AG08396 (cell line): Measurements from ENCODE around the gene MGLL.
"Not testable (repeated sequence)": the region's sequence is repeated elsewhere in the genome, so short reads cannot be mapped to it uniquely, and the experiment has no call there.

Experiments used
- DNase-seq: peaks from one replicate; pipeline ENCODE4 v3.0.0; 2012; ENCODE audit warnings: low spot score, mixed read lengths

MGLL gene

DNA sequence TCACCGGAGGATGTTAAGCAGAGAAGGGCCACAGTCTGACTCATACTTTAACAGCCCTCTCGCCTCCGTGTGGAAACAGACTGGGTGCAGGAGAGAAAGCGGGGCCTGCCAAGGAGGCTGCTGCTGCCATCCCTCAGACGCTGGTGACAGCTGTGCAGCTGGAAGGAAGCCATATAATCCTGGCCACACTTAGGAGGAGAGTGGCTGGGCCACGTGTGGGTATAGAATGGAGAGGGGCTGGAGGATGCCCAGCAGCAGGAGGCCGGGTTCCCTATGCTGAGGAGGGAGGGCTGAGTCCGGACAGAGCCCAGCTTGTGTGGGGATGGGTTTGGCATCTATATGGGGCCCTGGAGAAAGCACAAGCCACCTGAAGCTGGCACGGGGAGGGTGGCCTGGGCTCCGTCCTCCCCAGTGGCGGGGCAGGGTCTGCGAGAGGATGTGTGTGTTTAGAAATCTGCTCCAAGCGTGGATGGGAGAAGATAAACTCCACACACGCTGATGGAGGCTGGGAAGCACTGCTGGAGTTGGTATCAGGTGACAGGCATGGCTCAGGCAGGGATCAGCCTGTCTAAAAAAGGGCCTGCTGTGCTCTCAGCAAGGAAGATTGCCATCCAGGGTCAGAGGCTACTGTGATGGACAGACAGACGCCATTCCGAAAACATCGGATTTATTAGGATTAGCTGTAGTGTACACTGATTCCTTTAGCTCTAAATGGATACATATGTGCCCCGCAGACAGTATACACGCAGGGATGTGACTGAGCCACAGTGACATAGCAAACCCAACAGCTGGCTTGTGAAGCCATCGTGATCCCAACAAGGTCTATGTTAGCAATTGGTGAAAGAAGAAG is 133.7 kb downstream of the MGLL start:
- no peak for DNase-seq

DNA sequence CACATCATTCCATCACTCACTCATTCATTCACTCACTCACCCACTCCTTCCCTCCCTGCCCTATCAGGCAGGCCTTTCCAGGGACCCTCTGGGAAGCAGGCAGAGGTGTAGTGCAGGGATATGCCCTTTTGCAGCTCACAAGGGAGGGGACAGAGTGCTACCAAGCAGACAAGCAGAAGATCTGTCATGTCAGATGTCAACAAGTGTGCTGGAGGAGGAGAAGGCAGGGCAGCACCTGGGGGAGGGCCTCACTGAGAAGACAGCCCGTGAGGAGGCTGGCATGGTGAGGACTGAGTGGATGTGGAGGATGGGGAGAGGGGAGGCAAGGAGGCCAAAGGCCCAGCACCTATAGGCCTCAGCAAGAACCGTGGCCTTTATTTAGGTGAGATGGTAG is 134.3 kb downstream of the MGLL start:
- no peak for DNase-seq

DNA sequence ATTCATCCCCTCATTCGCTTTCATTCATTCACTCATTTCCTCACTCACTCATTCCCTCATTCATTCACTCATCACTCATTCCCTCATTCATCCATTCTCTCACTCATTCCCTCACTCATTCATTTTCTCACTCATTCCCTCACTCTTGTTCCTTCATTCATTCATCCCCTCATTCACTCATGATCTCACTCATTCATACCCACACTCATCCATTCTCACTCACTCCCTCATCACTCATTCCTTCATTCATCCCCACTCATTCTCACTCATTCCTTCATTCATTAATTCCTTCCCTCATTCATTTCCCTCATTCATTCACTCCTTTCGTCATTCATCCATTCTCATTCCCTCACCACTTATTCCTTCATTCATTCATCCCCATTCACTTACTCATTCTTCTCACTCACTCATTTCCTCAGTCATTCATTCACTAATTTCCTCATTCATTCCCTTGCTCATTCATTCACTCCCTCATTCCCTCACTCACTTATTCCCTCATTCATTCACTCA is 135.0 kb downstream of the MGLL start:
- no peak for DNase-seq

DNA sequence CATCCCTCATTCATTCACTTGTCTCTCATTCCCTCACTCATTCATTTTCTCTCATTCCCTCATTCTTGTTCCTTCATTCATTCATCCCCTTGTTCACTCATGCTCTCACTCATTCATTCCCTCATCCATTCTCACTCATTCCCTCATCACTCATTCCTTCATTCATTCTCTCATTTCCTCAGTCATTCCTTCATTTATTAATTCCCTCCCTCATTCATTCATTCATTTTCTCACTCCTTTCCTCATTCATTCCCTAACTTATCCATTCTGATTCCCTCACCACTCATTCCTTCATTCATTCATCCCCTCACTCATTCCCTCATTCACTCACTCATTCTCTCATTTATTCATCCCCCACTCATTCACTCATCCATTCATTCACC is 135.8 kb downstream of the MGLL start:
- no peak for DNase-seq

DNA sequence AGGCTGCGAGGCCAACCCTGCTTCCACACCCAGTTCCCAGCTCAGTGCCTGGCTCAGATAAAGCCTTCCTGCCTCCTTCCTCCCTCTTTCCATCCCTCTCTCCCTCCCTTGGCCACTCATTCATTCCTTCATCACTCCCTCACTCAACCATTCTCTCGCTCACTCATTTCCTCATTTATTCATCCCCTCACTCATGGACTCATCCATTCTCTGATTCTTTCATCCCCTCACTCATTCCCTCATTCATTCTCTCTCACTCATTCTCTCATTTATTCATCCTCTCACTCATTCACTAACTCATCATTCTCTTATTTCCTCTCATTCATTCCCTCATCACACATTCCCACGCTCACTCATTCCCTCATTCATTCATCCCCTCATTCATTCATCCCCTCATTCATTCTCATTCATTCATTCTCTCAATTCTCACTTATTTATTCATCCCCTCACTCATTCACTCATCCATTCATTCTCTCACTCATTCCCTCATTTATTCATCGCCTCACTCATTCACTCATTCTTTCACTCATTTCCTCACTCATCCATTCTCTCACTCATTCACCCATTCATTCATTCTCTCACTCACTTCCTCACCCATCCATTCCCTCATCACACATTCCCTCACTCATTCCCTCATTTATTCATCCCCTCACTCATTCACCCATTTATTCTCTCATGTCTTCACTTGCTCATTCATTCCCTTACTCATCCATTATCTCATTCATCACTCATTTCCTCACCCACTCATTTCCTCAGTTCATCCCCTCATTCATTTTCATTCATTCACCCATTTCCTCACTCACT is 136.4 kb downstream of the MGLL start:
- no peak for DNase-seq

DNA sequence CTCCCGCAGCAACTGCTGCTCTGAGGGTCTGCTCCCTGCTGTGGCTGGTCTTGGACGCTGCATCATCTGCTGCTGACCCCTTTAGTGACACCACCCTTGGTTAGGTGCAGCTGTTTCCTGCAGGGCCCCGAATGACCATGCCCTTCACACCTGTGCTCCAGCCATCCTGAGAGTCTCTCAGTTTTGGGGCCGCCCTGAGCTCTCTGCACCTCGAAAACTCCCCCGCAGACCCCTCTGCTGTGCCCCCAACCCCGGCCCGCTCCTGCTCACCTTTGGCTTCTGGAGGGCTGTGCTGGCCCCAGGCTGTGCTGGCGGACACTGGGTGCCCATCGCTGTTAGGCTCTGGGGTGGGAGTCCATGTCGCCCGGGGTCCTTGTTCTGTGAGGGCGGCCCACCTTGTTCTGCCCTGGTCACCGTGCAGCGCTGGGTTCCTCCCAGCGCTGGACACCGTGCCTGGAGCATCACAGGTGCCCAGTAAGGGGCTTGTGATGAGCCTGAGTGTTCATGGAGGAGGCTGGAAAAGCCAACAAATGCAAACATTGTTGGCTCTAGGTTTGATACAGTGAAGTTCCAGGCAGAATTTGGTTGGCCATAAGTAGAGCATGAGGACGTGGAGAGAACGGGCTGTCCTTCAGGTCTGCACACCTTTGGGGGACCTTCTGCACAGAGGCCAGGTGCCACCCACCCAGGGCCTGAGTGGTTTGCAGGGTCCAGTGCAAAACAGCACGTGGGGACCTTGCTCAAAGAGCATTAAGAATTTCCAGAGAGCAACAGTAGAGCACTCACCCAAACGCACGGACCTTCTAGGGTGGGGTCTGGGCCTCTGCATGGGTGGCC is 137.2 kb downstream of the MGLL start:
- no peak for DNase-seq

DNA sequence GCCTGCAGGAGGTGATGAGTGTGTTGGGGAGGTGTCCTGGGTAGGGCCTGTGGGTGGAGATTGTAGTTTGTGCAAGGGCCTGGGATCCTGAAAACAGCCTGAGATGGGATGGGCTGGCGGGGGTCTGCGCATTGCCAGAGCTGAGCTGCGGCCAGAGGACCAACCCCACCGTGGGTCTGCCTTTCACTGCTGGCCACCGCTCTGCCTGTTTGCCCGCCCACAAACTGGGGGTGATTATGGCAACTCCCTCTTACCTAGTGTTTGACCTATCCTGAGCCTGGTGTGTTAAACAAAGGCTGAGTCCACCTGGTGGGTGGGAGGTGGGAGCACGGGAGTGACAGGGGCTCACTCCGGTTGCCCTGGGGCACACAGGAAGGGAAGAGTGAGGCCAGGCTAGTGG is 139.8 kb downstream of the MGLL start:
- no peak for DNase-seq

DNA sequence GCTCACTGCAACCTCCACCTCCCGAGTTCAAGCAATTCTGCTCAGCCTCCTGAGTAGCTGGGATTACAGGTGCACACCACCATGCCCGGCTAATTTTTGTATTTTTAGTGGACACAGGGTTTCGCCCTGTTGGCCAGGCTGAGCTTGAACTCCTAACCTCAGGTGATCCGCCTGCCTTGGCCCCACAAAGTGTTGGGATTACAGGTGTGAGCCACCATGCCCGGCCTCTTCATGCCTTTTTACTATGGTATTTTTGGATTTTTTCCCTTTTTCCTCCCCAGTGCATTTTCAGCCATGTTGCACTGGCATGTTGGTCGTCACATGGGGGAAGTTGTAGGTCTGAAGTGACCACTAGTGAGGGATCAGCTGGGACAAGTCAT is 140.2 kb downstream of the MGLL start:
- not testable (repeated sequence) for DNase-seq

DNA sequence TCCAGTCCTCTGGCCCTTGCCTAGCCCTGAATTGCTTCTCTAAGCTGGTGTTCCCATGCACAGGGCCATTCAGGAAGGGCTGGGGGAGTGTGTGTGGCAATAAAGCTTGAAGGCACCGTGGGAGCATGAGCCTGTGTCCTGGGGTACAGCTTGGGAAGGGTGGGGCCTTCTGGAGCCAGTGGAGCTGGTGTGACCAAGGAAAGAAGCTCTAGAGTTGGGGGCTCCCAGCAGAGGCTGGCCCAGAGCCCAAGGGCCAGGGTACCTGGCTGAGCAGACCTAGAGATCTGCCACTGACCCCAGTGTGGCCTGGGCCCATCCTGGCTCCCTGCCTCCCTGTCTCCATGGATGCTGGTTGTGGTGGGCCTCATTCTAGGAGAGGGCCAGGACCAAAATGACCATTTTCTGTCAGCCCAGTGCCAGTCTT is 141.5 kb downstream of the MGLL start:
- no peak for DNase-seq

DNA sequence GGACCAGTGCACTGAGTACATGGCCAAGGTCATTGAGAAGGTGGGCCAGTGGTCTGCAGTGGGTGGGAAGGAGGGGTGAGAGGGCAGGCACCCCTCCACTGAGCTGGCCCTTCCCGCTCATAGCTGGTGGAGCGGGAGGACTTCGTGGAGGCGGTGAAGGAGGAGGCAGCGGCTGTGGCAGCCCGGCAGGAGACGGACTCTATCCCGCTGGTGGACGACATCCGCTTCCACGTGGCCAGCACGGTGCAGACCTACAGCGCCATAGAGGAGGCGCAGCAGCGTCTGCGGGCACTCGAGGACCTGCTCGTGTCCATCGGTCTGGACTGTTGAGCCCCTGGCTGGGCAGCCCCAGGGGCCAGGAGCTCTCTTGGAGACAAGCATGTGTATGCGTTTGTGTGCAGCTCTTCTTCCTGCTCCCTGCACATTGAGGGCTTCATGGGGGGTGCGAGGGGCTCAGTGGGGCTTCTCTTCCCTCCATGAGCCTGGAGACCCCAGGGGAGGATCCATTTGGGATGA is 142.1 kb downstream of the MGLL start:
- DNase-seq: no peak

DNA sequence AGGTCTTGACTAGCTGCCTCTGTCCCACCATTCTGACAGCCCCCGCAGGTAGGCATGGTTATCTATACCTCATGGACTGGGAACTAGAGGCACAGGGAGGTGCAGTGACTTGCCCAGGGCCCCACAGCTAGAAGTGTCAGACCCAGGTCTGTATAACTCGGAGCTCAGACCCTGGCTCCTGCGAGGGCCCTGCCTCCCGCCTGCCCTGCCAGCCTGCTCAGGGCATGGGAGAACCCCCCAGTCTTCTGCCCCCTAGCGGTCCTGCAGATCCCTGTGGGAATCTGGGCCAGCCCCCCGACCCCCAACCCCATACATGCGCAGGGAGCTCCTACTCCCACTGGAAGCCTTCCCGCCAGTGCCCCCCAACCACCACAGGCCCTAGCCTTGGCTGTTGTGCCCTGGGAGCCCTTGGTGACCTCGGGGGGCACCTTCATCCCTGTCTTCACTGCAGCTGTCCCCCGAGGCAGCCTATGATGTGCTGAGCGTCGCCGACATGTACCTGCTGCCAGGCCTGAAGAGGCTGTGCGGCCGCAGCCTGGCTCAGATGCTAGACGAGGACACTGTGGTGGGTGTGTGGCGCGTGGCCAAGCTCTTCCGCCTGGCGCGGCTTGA is 142.7 kb downstream of the MGLL start:
- no peak for DNase-seq

DNA sequence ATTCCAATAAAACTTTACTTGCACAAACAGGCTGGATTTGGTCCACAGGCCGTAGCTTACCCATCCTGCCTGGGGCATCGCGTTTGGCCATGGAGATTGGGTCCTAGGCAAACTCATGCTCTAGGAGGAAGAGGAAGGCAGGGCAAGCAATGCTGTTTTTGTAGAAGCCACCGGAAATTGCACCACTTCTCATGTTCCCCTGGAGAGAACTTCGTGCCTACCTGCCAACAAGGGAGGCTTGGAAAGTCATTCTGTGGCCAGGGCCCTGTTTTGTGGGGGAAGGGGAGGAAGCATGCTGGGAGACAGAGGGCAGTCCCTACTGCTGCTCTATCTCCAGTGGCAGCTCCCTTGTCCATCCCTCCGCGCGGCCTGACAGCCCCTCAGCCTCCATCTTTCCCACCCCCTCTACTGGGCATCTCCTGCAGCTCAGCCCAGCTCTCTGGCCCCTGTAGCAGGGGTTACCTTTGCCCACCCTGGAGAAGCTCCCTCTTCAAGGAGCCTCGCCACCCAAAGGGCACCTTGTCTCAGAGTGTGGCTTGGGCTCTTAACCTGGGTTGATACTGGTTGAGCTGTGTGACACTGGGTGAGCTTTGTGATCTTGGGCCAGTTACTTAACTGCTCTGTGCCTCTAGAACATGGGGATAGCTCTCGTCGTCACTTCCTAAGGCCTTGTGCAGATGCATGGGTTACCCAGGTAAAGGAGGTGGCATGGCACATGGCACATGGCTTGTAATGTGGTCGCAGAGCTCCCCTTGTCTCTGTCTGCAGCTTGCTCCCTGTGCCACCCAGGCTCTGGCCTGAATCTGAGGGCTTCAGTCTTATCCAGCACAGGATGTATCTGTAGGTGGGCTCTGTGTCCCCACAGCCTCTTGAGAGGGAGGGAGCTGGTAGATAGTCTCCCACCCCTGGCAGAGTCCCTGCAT is 143.4 kb downstream of the MGLL start:
- no peak for DNase-seq

DNA sequence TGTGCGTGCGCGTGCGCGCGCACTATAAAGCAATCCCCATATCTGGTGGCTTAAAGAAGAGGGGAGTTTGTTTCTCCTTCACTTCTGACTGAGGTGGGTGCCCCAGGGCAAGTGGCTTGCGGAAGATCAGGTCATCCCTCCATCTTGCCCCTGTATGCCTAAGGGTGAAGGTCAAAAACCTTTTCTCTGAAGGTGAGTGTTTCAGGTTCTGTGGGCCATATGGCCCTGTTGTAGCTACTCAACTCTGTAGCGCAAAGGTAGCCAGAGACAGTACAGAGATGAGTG is 144.1 kb downstream of the MGLL start:
- no peak for DNase-seq

DNA sequence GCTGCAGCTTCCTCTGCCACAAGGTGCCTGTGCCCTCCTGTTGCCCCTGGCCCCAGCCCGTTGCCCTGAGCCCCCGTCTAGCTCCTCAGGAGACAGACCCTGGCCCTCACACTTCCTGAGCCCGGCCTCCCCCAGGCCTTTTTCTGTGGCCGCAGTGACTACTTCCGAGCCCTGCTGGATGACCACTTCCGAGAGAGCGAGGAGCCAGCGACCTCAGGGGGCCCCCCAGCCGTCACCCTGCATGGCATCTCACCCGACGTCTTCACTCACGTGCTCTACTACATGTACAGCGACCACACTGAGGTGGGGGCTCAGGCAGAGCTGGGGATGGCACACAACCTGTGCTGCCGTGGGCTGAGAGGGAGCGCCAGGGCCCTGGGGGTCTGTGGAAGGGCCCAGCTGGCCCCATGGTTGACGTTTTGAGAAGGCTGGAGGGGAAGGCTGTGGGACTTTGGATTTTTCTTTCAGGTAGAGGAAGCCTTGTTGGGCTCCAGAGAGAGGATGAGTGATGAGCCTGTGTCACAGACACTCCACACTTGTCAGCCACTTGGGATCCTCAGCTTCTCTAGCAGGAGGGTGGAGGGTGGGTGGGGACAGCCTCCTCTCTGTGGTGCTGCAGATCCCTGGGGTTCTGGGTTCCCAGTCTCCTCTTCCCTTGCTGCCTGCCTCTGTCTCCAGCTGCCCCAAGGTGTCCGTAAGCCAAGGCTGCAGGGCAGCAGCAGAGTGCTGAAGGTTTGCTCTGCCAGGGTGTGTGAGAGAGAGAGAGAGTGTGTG is 144.6 kb downstream of the MGLL start:
- DNase-seq: no peak

DNA sequence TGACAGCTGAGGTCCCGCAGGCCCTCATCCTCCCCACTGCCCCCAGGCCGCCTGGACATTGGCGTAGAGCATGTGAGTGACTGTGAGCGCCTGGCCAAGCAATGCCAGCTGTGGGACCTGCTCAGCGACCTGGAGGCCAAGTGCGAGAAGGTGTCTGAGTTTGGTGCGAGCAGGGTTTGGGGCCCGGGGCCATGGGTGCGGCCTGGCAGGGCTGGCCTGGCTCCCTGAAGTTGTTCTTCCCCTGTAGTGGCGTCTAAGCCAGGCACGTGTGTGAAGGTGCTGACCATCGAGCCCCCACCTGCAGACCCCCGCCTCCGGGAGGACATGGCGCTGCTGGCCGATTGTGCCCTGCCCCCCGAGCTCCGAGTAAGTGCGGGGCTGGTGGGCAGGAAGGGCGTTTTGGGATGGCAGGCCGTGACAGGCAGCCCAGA is 145.4 kb downstream of the MGLL start:
- no peak for DNase-seq

DNA sequence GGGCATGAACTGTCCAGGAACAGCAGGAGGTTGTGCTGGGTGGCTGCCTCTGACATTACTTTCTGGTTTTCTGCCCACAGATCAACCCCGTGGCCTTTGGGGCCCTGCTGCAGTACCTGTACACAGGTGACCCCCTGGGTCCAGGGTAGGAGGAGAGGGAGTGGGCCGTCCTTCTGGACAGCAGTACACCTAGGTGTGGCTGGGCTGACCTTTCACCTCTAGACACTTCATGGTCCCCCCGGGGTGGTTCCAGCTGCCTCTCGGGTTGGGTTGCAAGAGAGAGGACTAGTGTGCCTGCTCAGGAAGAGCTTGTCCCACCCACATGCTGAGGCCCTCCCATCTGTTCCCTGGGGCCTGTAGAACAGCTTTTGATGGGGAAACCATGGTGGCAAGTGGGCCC is 145.9 kb downstream of the MGLL start:
- no peak for DNase-seq

DNA sequence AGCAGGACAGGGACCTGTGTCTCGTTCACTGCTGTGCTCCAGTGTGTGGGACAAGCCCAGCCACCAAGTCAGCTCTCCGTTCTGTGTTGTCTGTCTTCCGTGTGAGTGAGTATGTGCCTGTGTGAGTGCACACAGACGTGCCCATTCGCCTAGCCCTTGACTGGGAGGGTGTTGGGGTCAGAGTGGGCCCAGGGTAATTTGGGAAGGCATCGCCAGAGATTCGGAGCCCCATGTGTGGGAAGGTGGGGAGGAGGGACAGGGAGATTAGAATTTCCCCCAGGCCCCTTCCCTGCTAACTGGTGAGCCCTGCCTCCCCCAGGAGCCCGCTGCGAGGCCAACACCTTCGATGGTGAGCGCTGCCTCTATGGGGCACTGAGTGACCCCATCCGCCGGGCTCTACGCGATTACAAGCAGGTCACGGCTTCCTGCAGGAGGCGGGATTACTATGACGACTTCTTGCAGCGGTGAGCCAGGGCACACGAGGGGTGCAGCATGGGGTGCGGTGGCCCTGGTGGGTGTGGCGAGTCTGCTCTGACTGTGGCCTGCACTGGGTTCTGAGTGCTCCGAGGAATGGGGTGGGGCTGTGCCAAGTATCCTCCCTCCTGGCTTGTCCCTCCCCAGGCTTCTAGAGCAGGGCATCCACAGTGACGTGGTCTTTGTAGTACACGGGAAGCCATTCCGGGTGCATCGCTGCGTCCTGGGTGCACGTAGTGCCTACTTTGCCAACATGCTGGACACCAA is 146.5 kb downstream of the MGLL start:
- no peak for DNase-seq

DNA sequence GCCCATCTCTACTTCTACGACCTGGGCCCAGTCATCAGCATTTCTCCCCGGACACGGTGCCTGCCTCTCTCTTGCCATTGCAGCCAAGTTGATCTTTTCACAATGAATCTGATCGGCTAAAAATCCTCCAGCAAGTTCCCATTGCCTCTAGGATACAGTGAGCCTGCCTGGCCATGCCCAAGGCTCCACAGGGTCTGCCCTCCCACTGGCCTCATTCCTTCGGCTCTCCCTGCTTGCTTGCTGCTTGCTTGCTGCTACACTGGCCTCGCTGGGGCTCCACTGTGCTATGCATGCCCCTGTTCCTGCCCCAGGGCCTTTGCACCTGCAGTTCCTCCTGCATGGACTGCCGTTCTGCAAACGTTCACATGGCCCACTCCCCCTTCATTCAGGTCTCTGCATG is 147.5 kb downstream of the MGLL start:
- no peak for DNase-seq

DNA sequence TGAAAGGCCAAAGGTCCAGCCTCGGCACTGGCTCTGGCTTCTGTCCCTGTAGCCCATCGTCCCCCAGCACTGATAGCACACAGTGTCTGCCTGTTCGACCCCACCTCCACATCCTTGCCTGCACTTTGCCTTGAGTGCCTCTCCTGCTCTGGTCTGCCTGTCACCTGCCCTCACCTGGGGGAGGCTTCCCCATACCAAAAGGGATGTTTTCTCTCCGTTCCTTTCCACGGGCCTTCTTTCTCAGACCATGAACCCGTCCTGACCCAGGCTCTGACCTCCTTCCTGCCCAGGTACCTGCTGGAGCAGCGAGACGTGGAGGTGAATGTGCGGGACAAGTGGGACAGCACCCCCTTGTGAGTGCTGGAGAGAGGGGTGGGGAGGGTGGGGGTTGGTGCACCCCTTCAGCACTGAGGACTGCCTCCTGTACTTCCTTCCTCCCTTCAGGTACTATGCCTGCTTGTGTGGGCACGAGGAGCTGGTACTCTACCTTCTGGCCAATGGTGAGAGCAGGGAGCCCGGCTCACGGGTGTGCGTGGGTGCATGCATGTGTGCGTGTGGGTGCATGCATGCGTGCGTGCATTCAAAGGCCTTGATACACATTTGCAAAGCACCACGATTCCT is 148.1 kb downstream of the MGLL start:
- DNase-seq: no peak
